CD8-positive, alpha-beta memory T cell (primary cell): ENCODE data around the gene ACP2. TPM values are rescaled to one million over a fixed set of nuclear protein-coding genes. Genes with fewer than 3 reads are reported as not detected.
"Not testable (repeated sequence)": the region's sequence is repeated elsewhere in the genome, so short reads cannot be mapped to it uniquely, and the experiment has no call there.

ENCODE experiments used
- CTCF ChIA-PET: fragments of 350-600 bp; sonication (Branson Sonifier 250); formaldehyde crosslinking; loops from one replicate; lab custom pipeline; 2021; ENCODE audit warnings: antibody characterized with exemption; lab: Charles Lee
- POLR2A ChIA-PET: fragments of 350-600 bp; sonication (Branson Sonifier 250); formaldehyde crosslinking; loops from one replicate; lab custom pipeline; 2021; ENCODE audit warnings: antibody characterized with exemption; lab: Charles Lee
- DNase-seq, 5 donors: peaks; one replicate each; pipeline versions ENCODE4 v3.0.0 to v3.0.0-alpha.2; 2020 to 2022; ENCODE audit warnings: mixed read lengths in 1 of 5
- H3K27ac ChIP-seq: one replicate; pipeline ENCODE4 v1.7.0; 2013; ENCODE audit warnings: low read depth, mild to moderate bottlenecking, low read length, moderate library complexity
- H3K27me3 ChIP-seq: 2 replicates; pipeline ENCODE4 v1.7.0; 2013; ENCODE audit warnings: low read length, mild to moderate bottlenecking; ENCODE audit not compliant: insufficient read depth, poor library complexity, severe bottlenecking
- H3K36me3 ChIP-seq: 2 replicates; pipeline ENCODE4 v1.7.0; 2013; ENCODE audit warnings: mild to moderate bottlenecking, low read length, moderate library complexity; ENCODE audit not compliant: insufficient read depth
- H3K4me1 ChIP-seq: 2 replicates; pipeline ENCODE4 v1.7.0; 2013; ENCODE audit warnings: mild to moderate bottlenecking, low read length, moderate library complexity; ENCODE audit not compliant: insufficient read depth
- H3K4me3 ChIP-seq: 2 replicates; pipeline ENCODE4 v1.7.0; 2013; ENCODE audit warnings: mild to moderate bottlenecking, low read length
- H3K9me3 ChIP-seq: 2 replicates; pipeline ENCODE4 v1.7.0; 2013; ENCODE audit warnings: mild to moderate bottlenecking, low read length
- H3K27ac Mint-ChIP-seq, 8 donors: one replicate each; pipeline ENCODE4 v1.8.0; 2020 to 2021; ENCODE audit warnings: mixed read lengths in 8 of 8, mild to moderate bottlenecking in 6 of 8, inconsistent platforms in 3 of 8, moderate library complexity in 3 of 8
- H3K27me3 Mint-ChIP-seq, 2 donors: one replicate each; pipeline ENCODE4 v1.8.0; 2020 to 2021; ENCODE audit warnings: mixed read lengths in 2 of 2, mild to moderate bottlenecking in 1 of 2, moderate library complexity in 1 of 2
- H3K36me3 Mint-ChIP-seq, 3 donors: one replicate each; pipeline ENCODE4 v1.8.0; 2020 to 2021; ENCODE audit warnings: mixed read lengths in 3 of 3, inconsistent platforms in 1 of 3, mild to moderate bottlenecking in 1 of 3
- H3K4me1 Mint-ChIP-seq, 3 donors: one replicate each; pipeline ENCODE4 v1.8.0; 2020 to 2021; ENCODE audit warnings: mixed read lengths in 3 of 3, inconsistent platforms in 1 of 3, mild to moderate bottlenecking in 1 of 3
- H3K4me3 Mint-ChIP-seq, 7 donors: one replicate each; pipeline ENCODE4 v1.8.0; 2020 to 2021; ENCODE audit warnings: mixed read lengths in 7 of 7, mild to moderate bottlenecking in 6 of 7, moderate library complexity in 4 of 7, inconsistent platforms in 2 of 7
- H3K9me3 Mint-ChIP-seq, 5 donors: one replicate each; pipeline ENCODE4 v1.8.0; 2020 to 2022; ENCODE audit warnings: mixed read lengths in 5 of 5, mild to moderate bottlenecking in 3 of 5, moderate library complexity in 2 of 5, inconsistent platforms in 1 of 5
- polyA plus RNA-seq: library from polyadenylated mRNA; unstranded; fragments of 300-500 nt; fragmentation: Illumina TruSeq; gene quantifications from one replicate; pipeline ENCODE4 v1.2.3, GENCODE V29; 2021
- total RNA-seq, 2 experiments: library from RNA; stranded (reverse); gene quantifications; one replicate each; pipeline ENCODE4 v1.2.3, GENCODE V29; 2021

The ACP2 gene
- total and polyA plus RNA-seq, 3 experiments from 2014 or later = 14.6 to 24.5 (median 24.1) TPM

GRCh38 chr11:47208008-47208552 lies 40.5 kb downstream of the ACP2 start:
- H3K4me3 ChIP-seq, H3K9me3 ChIP-seq, CTCF ChIA-PET, H3K27me3 ChIP-seq, H3K9me3 Mint-ChIP-seq, H3K27ac Mint-ChIP-seq, H3K36me3 ChIP-seq, H3K27ac ChIP-seq, H3K4me1 ChIP-seq, H3K36me3 Mint-ChIP-seq, H3K4me1 Mint-ChIP-seq, H3K4me3 Mint-ChIP-seq, H3K27me3 Mint-ChIP-seq, DNase-seq: not testable (repeated sequence)
- POLR2A ChIA-PET = interaction anchor here (0.6 to 1.0 kb wide), 2 partner anchors 23 to 227 kb away, joined by 3 to 13 read pairs; no protein-coding TSS in a partner anchor

- POLR2A ChIA-PET = interaction anchor here (0.6 kb wide), 1 partner anchor 228 kb away, joined by 13 read pairs; no protein-coding TSS in a partner anchor
- peak overlapping the region in 1 of 8 donors; percentile 58 for H3K27ac Mint-ChIP-seq
- H3K36me3 Mint-ChIP-seq = no peaks in the 10 kb centered on the region
- no peak for DNase-seq
- H3K4me3 ChIP-seq = no peak overlapping the region
- H3K27me3 Mint-ChIP-seq = no peaks in the 10 kb centered on the region
- H3K9me3 ChIP-seq = no peaks in the 10 kb centered on the region
- no peaks in the 10 kb centered on the region for H3K4me1 ChIP-seq
- H3K9me3 Mint-ChIP-seq = no peaks in the 10 kb centered on the region
- H3K27ac ChIP-seq = no peak overlapping the region
- no peaks in the 10 kb centered on the region for H3K4me1 Mint-ChIP-seq
- no peaks in the 10 kb centered on the region for H3K27me3 ChIP-seq
- no peaks in the 10 kb centered on the region for H3K36me3 ChIP-seq
- CTCF ChIA-PET = no interaction called here
- no peak overlapping the region for H3K4me3 Mint-ChIP-seq
Observed at GRCh38 chr11:47207459-47207858, 41.2 kb downstream of the ACP2 start.

- H3K4me3 Mint-ChIP-seq, H3K9me3 Mint-ChIP-seq, H3K36me3 Mint-ChIP-seq, H3K4me3 ChIP-seq, H3K4me1 ChIP-seq, CTCF ChIA-PET, DNase-seq, H3K9me3 ChIP-seq, H3K36me3 ChIP-seq, H3K27ac Mint-ChIP-seq, H3K27me3 ChIP-seq, H3K4me1 Mint-ChIP-seq, POLR2A ChIA-PET, H3K27me3 Mint-ChIP-seq, H3K27ac ChIP-seq: not testable (repeated sequence)
Observed at GRCh38 chr11:47206577-47206976, 42.0 kb downstream of the ACP2 start.

- Histone ChIP-seq H3K9me3 (no peaks in the 10 kb centered on the region), H3K27ac (no peak overlapping the region), H3K27me3 (no peaks in the 10 kb centered on the region), H3K4me3 (no peak overlapping the region), H3K36me3 (no peaks in the 10 kb centered on the region), H3K4me1 (no peaks in the 10 kb centered on the region)
- H3K27me3 Mint-ChIP-seq = no peaks in the 10 kb centered on the region
- CTCF ChIA-PET = interaction anchor here (2.2 kb wide), 1 partner anchor 27 kb away, joined by 7 read pairs; no protein-coding TSS in a partner anchor
- no peak overlapping the region for H3K4me3 Mint-ChIP-seq
- H3K27ac Mint-ChIP-seq = no peak overlapping the region
- H3K4me1 Mint-ChIP-seq = no peaks in the 10 kb centered on the region
- DNase-seq = no peak
- H3K9me3 Mint-ChIP-seq = no peaks in the 10 kb centered on the region
- no peaks in the 10 kb centered on the region for H3K36me3 Mint-ChIP-seq
- POLR2A ChIA-PET = no interaction called here
Observed at GRCh38 chr11:47204637-47204989, 44.0 kb downstream of the ACP2 start.

- POLR2A ChIA-PET = no interaction called here
- no peaks in the 10 kb centered on the region for H3K9me3 Mint-ChIP-seq
- no peaks in the 10 kb centered on the region for H3K36me3 ChIP-seq
- CTCF ChIA-PET = interaction anchor here (1.9 kb wide), 1 partner anchor 50 kb away, joined by 4 read pairs; no protein-coding TSS in a partner anchor
- DNase-seq = no peak
- H3K4me3 Mint-ChIP-seq = no peak overlapping the region
- H3K4me1 ChIP-seq = no peaks in the 10 kb centered on the region
- H3K4me1 Mint-ChIP-seq = no peaks in the 10 kb centered on the region
- H3K9me3 ChIP-seq = no peaks in the 10 kb centered on the region
- no peaks in the 10 kb centered on the region for H3K27me3 ChIP-seq
- no peak overlapping the region for H3K4me3 ChIP-seq
- no peak overlapping the region for H3K27ac Mint-ChIP-seq
- H3K36me3 Mint-ChIP-seq = no peaks in the 10 kb centered on the region
- H3K27ac ChIP-seq = no peak overlapping the region
- H3K27me3 Mint-ChIP-seq = peaks cover 0 to 4% of the 10 kb centered on the region in 2 donors
Observed at GRCh38 chr11:47202576-47202975, 46.0 kb downstream of the ACP2 start.

- no peak for DNase-seq
- ChIA-PET POLR2A (no interaction called here), CTCF (no interaction called here)
- Mint-ChIP-seq H3K4me1 (no peaks in the 10 kb centered on the region), H3K27ac (no peak overlapping the region), H3K36me3 (no peaks in the 10 kb centered on the region), H3K4me3 (no peak overlapping the region), H3K27me3 (peaks cover 0 to 4% of the 10 kb centered on the region in 2 donors), H3K9me3 (no peaks in the 10 kb centered on the region)
- H3K36me3 ChIP-seq = no peaks in the 10 kb centered on the region
- no peaks in the 10 kb centered on the region for H3K9me3 ChIP-seq
- no peaks in the 10 kb centered on the region for H3K4me1 ChIP-seq
- H3K27me3 ChIP-seq = no peaks in the 10 kb centered on the region
- H3K4me3 ChIP-seq = no peak overlapping the region
- no peak overlapping the region for H3K27ac ChIP-seq
Observed at GRCh38 chr11:47201015-47201414, 47.6 kb downstream of the ACP2 start.

- H3K9me3 Mint-ChIP-seq, H3K4me1 ChIP-seq, H3K9me3 ChIP-seq, CTCF ChIA-PET, H3K4me3 Mint-ChIP-seq, H3K36me3 ChIP-seq, H3K27me3 Mint-ChIP-seq, H3K4me1 Mint-ChIP-seq, H3K27ac Mint-ChIP-seq, H3K27me3 ChIP-seq, H3K36me3 Mint-ChIP-seq, POLR2A ChIA-PET, H3K27ac ChIP-seq, DNase-seq, H3K4me3 ChIP-seq: not testable (repeated sequence)
Observed at GRCh38 chr11:47198161-47198560, 50.5 kb downstream of the ACP2 start.

GRCh38 chr11:47192111-47192510 lies 56.5 kb downstream of the ACP2 start:
- DNase-seq = no peak
- ChIA-PET POLR2A (interaction anchor here (0.5 to 0.7 kb wide), 2 partner anchors 516 to 569 kb away, joined by 5 to 14 read pairs; no protein-coding TSS in a partner anchor), CTCF (no interaction called here)
- Histone ChIP-seq H3K9me3 (no peaks in the 10 kb centered on the region), H3K27me3 (peaks cover 1% of the 10 kb centered on the region), H3K27ac (no peak overlapping the region), H3K36me3 (no peaks in the 10 kb centered on the region), H3K4me1 (peaks cover under 1% of the 10 kb centered on the region), H3K4me3 (no peak overlapping the region)
- no peaks in the 10 kb centered on the region for H3K36me3 Mint-ChIP-seq
- no peak overlapping the region for H3K27ac Mint-ChIP-seq
- H3K4me1 Mint-ChIP-seq = peaks cover 0 to 4% (median 0%) of the 10 kb centered on the region in 3 donors
- no peak overlapping the region for H3K4me3 Mint-ChIP-seq
- peaks cover 4 to 13% of the 10 kb centered on the region in 2 donors for H3K27me3 Mint-ChIP-seq
- H3K9me3 Mint-ChIP-seq = no peaks in the 10 kb centered on the region
